SK-N-SH (cell line): ENCODE data around the gene PPP1R12B. TPM values are rescaled to one million over a fixed set of nuclear protein-coding genes. Genes with fewer than 3 reads are reported as not detected.
"Not testable (repeated sequence)": the region's sequence is repeated elsewhere in the genome, so short reads cannot be mapped to it uniquely, and the experiment has no call there.

ENCODE experiments used
- CTCF ChIA-PET: fragments of 300-600, 350-600 bp; formaldehyde crosslinking; extraction: SDS; loops from one replicate; lab custom pipeline; 2021; lab: Yijun Ruan, JAX
- POLR2A ChIA-PET: fragments of 350-600 bp; sonication (Branson Sonifier 250); formaldehyde crosslinking; extraction: SDS; loops from one replicate; lab custom pipeline; 2020; ENCODE audit warnings: antibody characterized with exemption, inconsistent platforms; lab: Yijun Ruan, JAX
- DNase-seq: peaks from one replicate; pipeline ENCODE4 v3.0.0; 2012
- H2AFZ ChIP-seq: fragments of 200-600 bp; sonication (generic); 2 replicates; pipeline ENCODE4 v1.8.1; 2016; ENCODE audit warnings: antibody characterized with exemption, mild to moderate bottlenecking, low read depth
- H3F3A ChIP-seq: fragments of 200-600 bp; sonication (generic); replicated peaks from 2 replicates; pipeline ENCODE3; 2016; ENCODE audit warnings: antibody characterized with exemption, mild to moderate bottlenecking; ENCODE audit not compliant: insufficient read depth
- H3K27ac ChIP-seq, 2 experiments: fragments of 200-500 bp in 1 of 2; fragments of 200-600 bp in 1 of 2; sonication (Bioruptor generic) in 1 of 2; sonication (generic), shearing (Covaris generic) in 1 of 2; 2 replicates each; pipeline versions ENCODE4 v1.5.1 to v1.6.1; 2014 to 2016; ENCODE audit warnings: low read depth in 2 of 2, inconsistent platforms in 1 of 2, low read length in 1 of 2, mild to moderate bottlenecking in 1 of 2, mixed read lengths in 1 of 2
- H3K27me3 ChIP-seq: fragments of 200-600 bp; sonication (generic), shearing (Covaris generic); 2 replicates; pipeline ENCODE4 v1.6.1; 2016; ENCODE audit warnings: mixed run types; ENCODE audit not compliant: insufficient read depth
- H3K36me3 ChIP-seq, 2 experiments: fragments of 200-500 bp in 1 of 2; fragments of 200-600 bp in 1 of 2; sonication (Bioruptor generic) in 1 of 2; sonication (generic) in 1 of 2; replicated peaks in 1 of 2; 2 replicates each; pipeline versions ENCODE3 to v1.5.1; 2014 to 2016; ENCODE audit warnings: low read length in 1 of 2, mild to moderate bottlenecking in 1 of 2; ENCODE audit not compliant: insufficient read depth in 2 of 2, control insufficient read depth in 1 of 2
- H3K4me1 ChIP-seq, 2 experiments: fragments of 200-500 bp in 1 of 2; fragments of 200-600 bp in 1 of 2; sonication (Bioruptor generic) in 1 of 2; sonication (generic), shearing (Covaris generic) in 1 of 2; 2 replicates each; pipeline versions ENCODE4 v1.5.1 to v1.6.1; 2014 to 2016; ENCODE audit warnings: low read depth in 1 of 2, low read length in 1 of 2, mixed run types in 1 of 2; ENCODE audit not compliant: insufficient read depth in 2 of 2, control insufficient read depth in 1 of 2
- H3K4me2 ChIP-seq: fragments of 200-600 bp; sonication (generic), shearing (Covaris generic); 2 replicates; pipeline ENCODE4 v1.6.1; 2017; ENCODE audit warnings: mixed run types
- H3K4me3 ChIP-seq, 2 experiments: fragments of 200-500 bp in 1 of 2; fragments of 200-600 bp in 1 of 2; sonication (Bioruptor generic) in 1 of 2; sonication (generic), shearing (Covaris generic) in 1 of 2; 2 replicates each; pipeline versions ENCODE4 v1.5.1 to v1.8.1; 2014 to 2016; ENCODE audit warnings: low read depth in 2 of 2, inconsistent platforms in 1 of 2, low read length in 1 of 2, mild to moderate bottlenecking in 1 of 2, mixed read lengths in 1 of 2, moderate library complexity in 1 of 2
- H3K79me2 ChIP-seq: fragments of 200-600 bp; sonication (generic); 2 replicates; pipeline ENCODE4 v1.8.1; 2017; ENCODE audit warnings: mild to moderate bottlenecking; ENCODE audit not compliant: insufficient read depth
- H3K9ac ChIP-seq: fragments of 200-600 bp; sonication (generic); 2 replicates; pipeline ENCODE4 v1.6.1; 2017; ENCODE audit warnings: mixed run types
- H3K9me2 ChIP-seq: fragments of 200-600 bp; sonication (generic); 2 replicates; pipeline ENCODE4 v1.6.1; 2017; ENCODE audit warnings: mixed run types
- H3K9me3 ChIP-seq: fragments of 200-600 bp; sonication (generic); 2 replicates; pipeline ENCODE4 v1.6.1; 2017; ENCODE audit warnings: mixed run types, mild to moderate bottlenecking, moderate library complexity
- H4K20me1 ChIP-seq: fragments of 200-600 bp; sonication (generic); 2 replicates; pipeline ENCODE4 v1.6.1; 2017; ENCODE audit warnings: mild to moderate bottlenecking, mixed run types; ENCODE audit not compliant: insufficient read depth
- EZH2phosphoT487 ChIP-seq: fragments of 200-600 bp; sonication (generic); IDR thresholded peaks from 2 replicates; pipeline ENCODE4 v1.6.1; 2017; ENCODE audit warnings: low read depth, mixed run types, mild to moderate bottlenecking, antibody characterized with exemption, moderate library complexity, borderline replicate concordance
- FOSL2 ChIP-seq: IDR thresholded peaks from 2 replicates; pipeline ENCODE4 v1.4.0; 2012; ENCODE audit warnings: low read depth, mild to moderate bottlenecking, moderate library complexity, borderline replicate concordance
- GABPA ChIP-seq: IDR thresholded peaks from 2 replicates; pipeline ENCODE4 v1.4.0; 2012; ENCODE audit warnings: low read depth, mild to moderate bottlenecking
- POLR2AphosphoS5 ChIP-seq: IDR thresholded peaks from 2 replicates; pipeline ENCODE4 v1.6.1; 2012; ENCODE audit warnings: low read depth, low read length
- RCOR1 ChIP-seq: fragments of 150-350 bp; IDR thresholded peaks from 2 replicates; pipeline ENCODE4 v1.6.1; 2017; ENCODE audit warnings: antibody characterized with exemption, low read length
- RXRA ChIP-seq: IDR thresholded peaks from 2 replicates; pipeline ENCODE4 v1.4.0; 2012; ENCODE audit warnings: low read depth, mild to moderate bottlenecking, borderline replicate concordance
- SMC3 ChIP-seq: IDR thresholded peaks from 2 replicates; pipeline ENCODE4 v1.6.1; 2012; ENCODE audit warnings: low read depth, low read length, improper control_type of control experiment
- whole genome bisulfite sequencing: methylation state at CpG from one replicate; pipeline ENCODE4 v1.1.6; 2017; ENCODE audit warnings: low lambda C conversion rate; 5-methylcytosine and 5-hydroxymethylcytosine counted together
- polyA plus RNA-seq, 3 experiments: library from polyadenylated mRNA; depleted of rRNA; stranded (reverse); fragments of >200 nt; gene quantifications; 2 replicates each; pipeline ENCODE4 v1.2.3, GENCODE V29; 2012
- TF ChIP-seq, protein P1 (sequence below): fragments of 200-600 bp; sonication (generic); IDR thresholded peaks from 2 replicates; pipeline ENCODE4 v1.6.1; 2017; ENCODE audit warnings: antibody characterized with exemption, mild to moderate bottlenecking, moderate library complexity

The PPP1R12B gene
- polyA plus RNA-seq, 1 of the 3 experiments (the other 2 are of a cell fraction) = 2.8 TPM

- H3K9me2 ChIP-seq = no peaks in the 10 kb centered on the region
- TF ChIP-seq, protein P1, sequence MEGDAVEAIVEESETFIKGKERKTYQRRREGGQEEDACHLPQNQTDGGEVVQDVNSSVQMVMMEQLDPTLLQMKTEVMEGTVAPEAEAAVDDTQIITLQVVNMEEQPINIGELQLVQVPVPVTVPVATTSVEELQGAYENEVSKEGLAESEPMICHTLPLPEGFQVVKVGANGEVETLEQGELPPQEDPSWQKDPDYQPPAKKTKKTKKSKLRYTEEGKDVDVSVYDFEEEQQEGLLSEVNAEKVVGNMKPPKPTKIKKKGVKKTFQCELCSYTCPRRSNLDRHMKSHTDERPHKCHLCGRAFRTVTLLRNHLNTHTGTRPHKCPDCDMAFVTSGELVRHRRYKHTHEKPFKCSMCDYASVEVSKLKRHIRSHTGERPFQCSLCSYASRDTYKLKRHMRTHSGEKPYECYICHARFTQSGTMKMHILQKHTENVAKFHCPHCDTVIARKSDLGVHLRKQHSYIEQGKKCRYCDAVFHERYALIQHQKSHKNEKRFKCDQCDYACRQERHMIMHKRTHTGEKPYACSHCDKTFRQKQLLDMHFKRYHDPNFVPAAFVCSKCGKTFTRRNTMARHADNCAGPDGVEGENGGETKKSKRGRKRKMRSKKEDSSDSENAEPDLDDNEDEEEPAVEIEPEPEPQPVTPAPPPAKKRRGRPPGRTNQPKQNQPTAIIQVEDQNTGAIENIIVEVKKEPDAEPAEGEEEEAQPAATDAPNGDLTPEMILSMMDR = no peak
- TF ChIP-seq GABPA (no peak), RCOR1 (no peak), RXRA (no peak), SMC3 (no peak), FOSL2 (no peak), EZH2phosphoT487 (no peak), POLR2AphosphoS5 (no peak)
- no peak overlapping the region for H3K4me3 ChIP-seq
- H3K9me3 ChIP-seq = no peaks in the 10 kb centered on the region
- ChIA-PET POLR2A (no interaction called here), CTCF (no interaction called here)
- H3K27me3 ChIP-seq = no peaks in the 10 kb centered on the region
- H3K9ac ChIP-seq = no peak overlapping the region
- no peaks in the 10 kb centered on the region for H3K79me2 ChIP-seq
- no peaks in the 10 kb centered on the region for H3K36me3 ChIP-seq
- H3K4me2 ChIP-seq = no peak overlapping the region
- H3K4me1 ChIP-seq = peaks cover 0 to 3% of the 10 kb centered on the region in 2 experiments; a peak in 2 of 4 replicates
- H3K27ac ChIP-seq = no peak overlapping the region
- H3F3A ChIP-seq = no peaks in the 10 kb centered on the region
- no peaks in the 10 kb centered on the region for H4K20me1 ChIP-seq
- DNase-seq = no peak
- H2AFZ ChIP-seq = no peak overlapping the region
Observed at GRCh38 chr1:202397256-202397655, 48.8 kb downstream of the PPP1R12B start.

DNA sequence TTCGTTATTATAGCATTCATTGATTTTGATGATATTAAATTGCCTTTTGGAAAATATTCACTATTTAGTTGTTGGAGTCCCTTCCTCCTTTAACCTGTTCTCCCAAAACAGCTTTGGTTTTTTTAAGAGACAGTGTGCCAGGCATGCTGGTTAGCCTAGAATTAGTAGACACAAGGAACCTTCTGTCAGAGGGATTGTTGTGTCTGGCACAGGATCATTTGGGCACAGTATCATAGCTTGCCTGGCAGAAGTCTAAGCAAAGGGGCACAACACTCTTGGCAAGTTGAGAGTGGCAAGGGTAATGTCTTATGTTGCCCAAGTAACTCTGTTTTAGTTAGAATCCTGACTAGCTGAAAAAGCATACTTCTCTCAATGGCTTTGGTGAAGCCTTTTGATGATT, 49.9 kb downstream of the PPP1R12B start:
- H3K4me1 ChIP-seq, H2AFZ ChIP-seq, POLR2A ChIA-PET: not testable (repeated sequence)

DNA sequence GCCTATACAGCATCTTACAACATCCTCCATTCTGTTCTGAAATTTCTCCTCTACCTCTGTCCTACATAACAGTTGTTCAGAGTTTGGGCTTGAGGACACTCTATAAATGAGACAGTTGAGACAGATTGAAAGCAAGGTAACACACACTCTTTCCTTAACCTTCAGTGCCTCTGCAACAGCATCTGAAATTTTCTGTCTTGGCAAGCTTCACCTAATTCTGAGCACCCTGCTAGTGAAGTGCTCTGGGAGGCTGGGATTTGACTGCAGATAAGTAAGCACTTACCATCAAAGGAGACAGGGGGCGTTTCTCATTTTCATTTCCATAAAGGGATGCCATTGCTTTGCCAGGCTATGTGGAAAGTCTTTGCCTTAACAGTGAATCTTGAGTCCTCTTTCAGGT, 53.3 kb downstream of the PPP1R12B start:
- H3K4me1 ChIP-seq, H3K27me3 ChIP-seq: not testable (repeated sequence)

More for the DNA sequence above, 49.9 kb downstream of the PPP1R12B start:
- H3K27ac ChIP-seq, H3K9me2 ChIP-seq, H3K4me2 ChIP-seq, H4K20me1 ChIP-seq, H3K36me3 ChIP-seq, H3K4me3 ChIP-seq, H3F3A ChIP-seq, H3K9me3 ChIP-seq, H3K79me2 ChIP-seq, H3K9ac ChIP-seq, DNase-seq, H3K27me3 ChIP-seq: not testable (repeated sequence)
- WGBS = 96% methylated on average over 1 of the region's 1 CpG
- CTCF ChIA-PET = interaction anchor here (1.0 kb wide), 1 partner anchor 20 kb away, joined by 6 read pairs; no protein-coding TSS in a partner anchor

DNA sequence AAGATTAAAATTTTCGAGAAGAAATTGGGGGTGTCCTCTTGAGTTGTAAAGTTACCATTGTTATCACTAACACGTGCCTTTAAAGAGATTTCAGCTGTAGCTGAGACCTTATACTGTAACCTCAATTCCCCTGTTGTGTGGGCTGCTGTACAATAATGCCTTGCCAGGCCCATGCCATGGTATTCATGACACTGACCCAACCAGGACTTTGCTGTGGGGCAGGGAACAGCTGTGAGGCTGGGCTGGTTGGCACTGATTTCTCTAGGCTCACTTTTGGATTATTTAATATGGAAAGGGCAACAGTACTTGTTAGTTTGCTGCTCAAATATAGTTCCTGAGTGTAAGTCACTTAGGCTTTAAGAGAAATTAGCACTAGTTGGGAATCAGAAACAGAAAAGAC, 54.9 kb downstream of the PPP1R12B start:
- POLR2A ChIA-PET, H3K9me3 ChIP-seq, CTCF ChIA-PET, H3K4me3 ChIP-seq, H3K27ac ChIP-seq, H3K4me2 ChIP-seq, H3K9ac ChIP-seq, H3K79me2 ChIP-seq, H2AFZ ChIP-seq, H4K20me1 ChIP-seq, H3K27me3 ChIP-seq, DNase-seq, H3K36me3 ChIP-seq, H3K9me2 ChIP-seq: not testable (repeated sequence)
- Histone ChIP-seq H3F3A (peaks cover 18% of the 10 kb centered on the region), H3K4me1 (peaks cover 6 to 16% of the 10 kb centered on the region in 2 experiments; a peak in 2 of 4 replicates)
- 75% methylated on average over 2 of the region's 2 CpGs for WGBS

More for the DNA sequence above, 53.3 kb downstream of the PPP1R12B start:
- H3K4me2 ChIP-seq, H4K20me1 ChIP-seq, H3K9me3 ChIP-seq, DNase-seq, POLR2A ChIA-PET, H2AFZ ChIP-seq, H3F3A ChIP-seq, H3K4me3 ChIP-seq, H3K9ac ChIP-seq, H3K79me2 ChIP-seq, H3K9me2 ChIP-seq, H3K36me3 ChIP-seq: not testable (repeated sequence)
- 78% methylated on average over 1 of the region's 1 CpG for WGBS
- CTCF ChIA-PET = interaction anchor here (1.2 kb wide), 2 partner anchors 25 to 58 kb away, joined by 3 to 4 read pairs; no protein-coding TSS in a partner anchor
- peak overlapping the region in 1 of 2 experiments; percentile 22; a peak in 1 of 4 replicates for H3K27ac ChIP-seq
- TF ChIP-seq, protein P1 = peak; percentile 12; the same call in 1 of the 2 replicates
